C4-2B (cell line): ENCODE measurements around the gene SCN4B.

ENCODE experiments used
- H3K27ac ChIP-seq: fragments of 450-650 bp; 2 replicates; pipeline ENCODE4 v1.5.1; 2017
- CTCF ChIP-seq: fragments of 450-650 bp; conservative IDR thresholded peaks from 2 replicates; pipeline ENCODE4 v1.5.1; 2017; ENCODE audit warnings: mild to moderate bottlenecking
- ZFX ChIP-seq: fragments of 450-650 bp; IDR thresholded peaks from 2 replicates; pipeline ENCODE4 v1.6.1; 2017

Gene SCN4B

GRCh38 chr11:118084247-118084646 lies 68.4 kb downstream of the SCN4B start:
- peak overlapping the region; percentile 5; the same call in 1 of the 2 replicates for H3K27ac ChIP-seq

More at GRCh38 chr11:118084247-118084646, 68.4 kb downstream of the SCN4B start:
- TF ChIP-seq CTCF (no peak), ZFX (no peak)
